Suprapubic skin (tissue), 3 donors: ENCODE measurements around the gene WWC2.

Experiments used
- CTCF ChIP-seq, 2 donors: fragments of 200-600 bp in 1 of 2; fragments of 450-650 bp in 1 of 2; sonication (generic) in 1 of 2; IDR thresholded peaks; one replicate each; pipeline ENCODE4 v1.5.1; 2016 to 2019; ENCODE audit warnings: antibody characterized with exemption in 2 of 2, mild to moderate bottlenecking in 1 of 2, moderate library complexity in 1 of 2
- POLR2AphosphoS5 ChIP-seq, 3 donors: sonication (generic); formaldehyde crosslinking; IDR thresholded peaks; one replicate each; pipeline ENCODE4 v1.6.1; 2017; ENCODE audit warnings: antibody characterized with exemption in 3 of 3

GRCh38 chr4:183355405-183355804, 256.3 kb downstream of the WWC2 start:
- TF ChIP-seq CTCF (IDR thresholded peaks at IDR 0.05) (no peak), POLR2AphosphoS5 (IDR thresholded peaks at IDR 0.05) (no peak)
